HG02981 (cell line): ENCODE measurements around the gene TPSB2.
"Not testable (repeated sequence)": the region's sequence is repeated elsewhere in the genome, so short reads cannot be mapped to it uniquely, and the experiment has no call there.

Source experiments
- ATAC-seq: cut with Tn5 transposase; IDR thresholded peaks from one replicate; pipeline ENCODE4 v1.9.1; 2021; ENCODE audit warnings: mild to moderate bottlenecking, moderate library complexity; ENCODE audit not compliant: unreplicated experiment

The TPSB2 gene

DNA sequence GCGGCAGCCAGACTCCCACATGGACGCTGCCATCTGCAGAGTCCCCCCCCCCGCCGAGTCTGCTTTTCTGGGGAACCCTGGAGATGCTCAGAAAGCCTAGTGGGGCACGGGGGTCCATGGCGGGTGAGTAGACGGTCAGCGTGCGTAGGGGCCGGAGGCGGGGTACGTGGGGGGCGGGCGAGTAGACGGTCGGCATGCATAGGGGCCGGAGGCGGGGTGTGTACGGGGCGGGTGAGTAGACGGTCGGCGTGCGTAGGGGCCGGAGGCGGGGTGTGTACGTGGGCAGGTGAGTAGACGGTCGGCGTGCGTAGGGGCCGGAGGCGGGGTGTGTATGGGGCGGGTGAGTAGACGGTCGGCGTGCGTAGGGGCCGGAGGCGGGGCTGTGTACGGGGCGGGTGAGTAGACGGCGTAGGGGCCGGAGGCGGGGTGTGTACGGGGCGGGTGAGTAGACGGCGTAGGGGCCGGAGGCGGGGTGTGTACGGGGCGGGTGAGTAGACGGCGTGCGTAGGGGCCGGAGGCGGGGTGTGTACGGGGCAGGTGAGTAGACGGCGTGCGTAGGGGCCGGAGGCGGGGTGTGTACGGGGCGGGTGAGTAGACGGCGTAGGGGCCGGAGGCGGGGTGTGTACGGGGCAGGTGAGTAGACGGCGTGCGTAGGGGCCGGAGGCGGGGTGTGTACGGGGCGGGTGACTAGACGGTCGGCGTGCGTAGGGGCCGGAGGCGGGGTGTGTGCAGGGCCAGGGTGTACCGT, 44.4 kb downstream of the TPSB2 start:
- ATAC-seq, result not testable (repeated sequence)

DNA sequence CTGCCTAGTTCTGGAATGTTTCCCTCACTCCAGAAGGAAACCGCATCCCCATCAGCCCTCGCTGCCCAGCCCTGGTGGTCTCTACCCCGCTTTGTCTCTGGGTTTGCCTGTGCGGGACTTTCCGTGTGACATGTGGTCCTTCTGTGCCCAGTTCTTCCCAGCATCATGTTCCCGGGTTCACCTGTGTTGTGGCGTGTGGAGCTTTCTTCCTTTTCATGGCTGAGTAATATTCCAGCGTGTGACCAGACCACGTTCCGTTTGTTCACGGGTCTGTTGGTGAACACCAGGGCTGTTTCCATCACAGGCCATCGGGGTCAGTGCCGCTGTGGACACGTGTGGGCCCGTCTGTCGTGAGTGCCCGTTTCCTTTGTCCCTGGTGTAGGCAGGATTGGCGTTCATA, 45.0 kb downstream of the TPSB2 start:
- ATAC-seq, result no peak

- ATAC-seq, result no peak
Observed at GRCh38 chr16:1184156-1184868, 45.7 kb downstream of the TPSB2 start.

DNA sequence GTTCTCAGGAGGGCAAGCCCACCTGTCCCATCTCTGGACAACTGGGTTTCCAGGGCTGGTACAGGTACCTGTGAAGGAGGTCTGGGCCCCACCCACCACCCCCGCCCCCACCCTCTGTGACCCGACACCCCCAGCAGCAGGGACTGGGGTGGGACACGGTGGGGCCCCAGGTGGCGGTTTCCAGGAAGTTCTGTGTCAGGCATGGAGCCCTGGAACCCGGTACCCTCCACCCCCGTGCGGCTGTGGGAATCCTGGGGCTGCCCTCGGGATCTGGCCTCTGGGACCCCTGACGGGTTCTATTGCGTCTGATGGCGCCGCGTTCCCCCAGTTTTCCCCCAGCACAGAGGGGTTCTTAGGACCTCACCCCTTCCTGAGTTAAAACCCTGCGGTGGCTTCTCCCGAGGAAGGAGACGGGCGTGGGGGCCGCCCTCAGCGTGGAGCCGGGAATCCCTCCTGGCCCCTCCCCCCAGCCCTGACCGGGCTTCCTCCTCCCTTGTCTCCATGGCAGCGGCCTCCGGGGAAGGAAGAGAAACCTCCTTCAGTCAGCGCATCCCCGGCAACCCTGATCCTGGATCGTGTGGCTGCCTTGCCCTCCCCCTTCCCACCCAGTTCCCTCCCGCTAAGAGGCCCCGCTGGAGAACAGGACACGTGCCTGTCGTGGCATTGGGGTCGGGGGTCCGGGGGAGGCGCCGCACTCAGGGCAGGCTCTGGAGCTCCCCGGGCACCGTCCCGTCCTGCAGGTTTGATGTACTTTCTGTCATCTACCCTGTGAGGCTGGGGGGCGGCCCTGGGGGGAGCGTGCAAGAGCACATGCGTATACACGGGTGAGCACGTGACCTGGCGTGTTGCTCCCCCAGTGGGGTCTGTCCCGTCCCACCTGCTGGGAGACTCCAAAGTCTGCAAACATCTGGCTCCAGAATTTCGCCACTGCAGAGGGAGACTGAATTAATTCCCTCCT, 46.8 kb downstream of the TPSB2 start:
- no peak for ATAC-seq

DNA sequence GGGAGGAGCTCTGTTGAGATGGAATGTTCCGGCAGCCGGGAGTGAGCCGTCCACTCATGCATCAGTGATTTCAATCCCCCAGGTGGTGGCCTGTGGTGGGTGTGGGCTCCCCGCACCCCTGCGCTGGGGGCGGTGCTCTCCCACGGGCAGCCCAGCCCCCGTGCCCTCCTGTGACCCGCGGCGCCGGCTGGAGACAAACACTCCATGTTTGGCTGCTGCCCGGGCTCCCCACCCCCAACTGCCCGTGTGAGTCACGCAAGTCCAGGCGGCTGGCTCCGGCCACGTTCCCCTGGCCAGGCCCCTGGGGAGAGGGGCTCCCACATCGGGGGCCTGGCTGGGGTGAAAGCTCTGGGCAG, 47.7 kb downstream of the TPSB2 start:
- no peak for ATAC-seq

GRCh38 chr16:1181404-1182315, 48.3 kb downstream of the TPSB2 start:
- ATAC-seq, result no peak

GRCh38 chr16:1180549-1181403, 49.2 kb downstream of the TPSB2 start:
- no peak for ATAC-seq
